GM19452 (cell line): ENCODE results near the gene TIMM50.

ENCODE experiments used
- ATAC-seq: cut with Tn5 transposase; IDR thresholded peaks from one replicate; pipeline ENCODE4 v1.9.1; 2021; ENCODE audit not compliant: unreplicated experiment

TIMM50 gene

GRCh38 chr19:39525205-39525604 is 44.6 kb downstream of the TIMM50 start:
- no peak for ATAC-seq

- ATAC-seq, result no peak
Observed at GRCh38 chr19:39531834-39532232, 51.2 kb downstream of the TIMM50 start.

GRCh38 chr19:39532233-39533002 is 51.8 kb downstream of the TIMM50 start, which contains the start of gene EID2B:
EID2B (minus strand) TSS chr19:39532852; CDS start chr19:39532802, 50 bp downstream.
- ATAC-seq, result peak; percentile 89

GRCh38 chr19:39533003-39533512 is 52.4 kb downstream of the TIMM50 start:
- ATAC-seq, result peak; percentile 14

- no peak for ATAC-seq
Observed at GRCh38 chr19:39533791-39534190, 53.2 kb downstream of the TIMM50 start.

GRCh38 chr19:39539165-39539517 is 58.5 kb downstream of the TIMM50 start:
- ATAC-seq, result no peak

- peak; percentile 80 for ATAC-seq
Observed at GRCh38 chr19:39539518-39540332, 59.1 kb downstream of the TIMM50 start, which contains the start of gene EID2. EID2 (minus strand) TSS chr19:39540161; CDS start chr19:39540079, 82 bp downstream.

- ATAC-seq, result no peak
Observed at GRCh38 chr19:39540333-39540673, 59.7 kb downstream of the TIMM50 start.
